Lower leg skin (tissue), 4 donors: ENCODE measurements around the gene ARHGEF4. TPM values are rescaled to one million over a fixed set of nuclear protein-coding genes. Genes with fewer than 3 reads are reported as not detected.
A peak's percentile ranks its signal among the peaks of the same experiment; 100 is the strongest.

Experiments
- DNase-seq, 2 donors: peaks; one replicate each; pipeline ENCODE4 v3.0.0-alpha.2; 2019; ENCODE audit warnings: low spot score in 2 of 2
- H3K4me3 ChIP-seq: fragments of 200-600 bp; sonication (generic); 2 replicates; pipeline ENCODE4 v1.5.1; 2017; ENCODE audit warnings: mild to moderate bottlenecking, low read depth; ENCODE audit not compliant: poor library complexity, severe bottlenecking
- POLR2A ChIP-seq, 2 donors: fragments of 450-650 bp; IDR thresholded peaks; one replicate each; pipeline ENCODE4 v1.6.1; 2016 to 2017; ENCODE audit warnings: antibody characterized with exemption in 2 of 2, mild to moderate bottlenecking in 1 of 2, moderate library complexity in 1 of 2
- WGBS, 2 donors: methylation state at CpG; one replicate each; pipeline ENCODE4 v1.1.5; 2018; 5-methylcytosine and 5-hydroxymethylcytosine counted together
- intact Hi-C: fragments of 100-400 bp; cut with DNase I; formaldehyde crosslinking; loops from one replicate; pipeline ENCODE4 v1.15.0; 2023; ENCODE audit warnings: low total_unique reads
- total RNA-seq, 4 donors: library from RNA; depleted of rRNA; stranded (reverse); fragments of >200 nt; gene quantifications; one replicate each; pipeline ENCODE4 v1.1.0, GENCODE V29; 2016
- TF ChIP-seq, protein P1 (sequence below), 3 donors: fragments of 450-650 bp; IDR thresholded peaks; one replicate each; pipeline ENCODE4 v1.5.1; 2016; ENCODE audit warnings: antibody characterized with exemption in 3 of 3, mild to moderate bottlenecking in 3 of 3, moderate library complexity in 2 of 3

The ARHGEF4 gene
- total RNA-seq, 4 donors from 2014 or later: 106 to 220 (median 120) TPM

DNA sequence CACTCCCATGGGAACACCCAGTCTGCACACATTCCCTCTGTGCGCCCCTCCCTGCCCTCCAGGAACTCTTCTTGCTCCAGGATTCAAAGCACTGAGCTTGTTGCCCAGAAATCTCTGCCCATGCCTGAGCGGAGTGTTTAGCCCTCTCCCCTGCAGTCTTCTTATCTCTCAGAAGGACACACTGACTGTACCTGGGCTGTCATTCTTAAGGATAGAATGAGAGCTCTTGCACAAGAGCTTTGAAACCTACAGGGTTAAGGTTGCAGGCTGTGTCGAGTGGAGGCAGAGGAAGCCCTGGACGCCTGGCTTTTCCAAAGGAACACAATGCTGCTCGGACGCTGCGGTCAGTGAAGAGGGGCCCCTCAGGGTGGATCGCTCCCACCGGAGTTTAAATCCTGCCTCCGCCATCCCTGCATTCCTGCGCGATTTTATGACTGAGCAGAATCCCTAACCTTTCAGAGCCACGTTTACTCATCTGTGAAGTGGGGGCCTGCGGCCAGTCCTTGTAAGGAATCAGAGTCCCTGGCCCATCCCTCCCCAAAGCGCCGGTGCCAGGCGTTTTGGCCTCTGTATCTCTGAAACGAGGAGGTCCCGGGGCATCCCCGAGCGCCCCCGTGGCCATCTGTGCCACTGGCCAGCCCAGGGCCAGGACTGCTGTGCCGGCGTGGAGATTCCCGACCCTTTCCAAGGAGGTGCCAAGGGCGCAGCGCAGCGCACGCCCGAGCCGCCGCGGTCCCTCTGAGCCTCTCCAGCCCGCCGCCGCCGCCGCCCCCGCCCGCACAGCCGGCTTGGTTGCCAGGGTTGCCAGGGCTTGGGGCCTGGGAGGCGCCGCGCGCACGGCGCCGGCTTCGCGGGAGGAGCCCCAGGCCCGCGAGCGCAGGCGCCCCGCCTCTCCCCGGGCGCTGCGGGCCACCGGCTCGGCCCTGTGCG is 197.7 kb downstream of the ARHGEF4 start:
- DNase-seq: peak in 1 of 2 donors; percentile 86
- TF ChIP-seq POLR2A (IDR thresholded peaks at IDR 0.05): no peak
- TF ChIP-seq, protein P1, sequence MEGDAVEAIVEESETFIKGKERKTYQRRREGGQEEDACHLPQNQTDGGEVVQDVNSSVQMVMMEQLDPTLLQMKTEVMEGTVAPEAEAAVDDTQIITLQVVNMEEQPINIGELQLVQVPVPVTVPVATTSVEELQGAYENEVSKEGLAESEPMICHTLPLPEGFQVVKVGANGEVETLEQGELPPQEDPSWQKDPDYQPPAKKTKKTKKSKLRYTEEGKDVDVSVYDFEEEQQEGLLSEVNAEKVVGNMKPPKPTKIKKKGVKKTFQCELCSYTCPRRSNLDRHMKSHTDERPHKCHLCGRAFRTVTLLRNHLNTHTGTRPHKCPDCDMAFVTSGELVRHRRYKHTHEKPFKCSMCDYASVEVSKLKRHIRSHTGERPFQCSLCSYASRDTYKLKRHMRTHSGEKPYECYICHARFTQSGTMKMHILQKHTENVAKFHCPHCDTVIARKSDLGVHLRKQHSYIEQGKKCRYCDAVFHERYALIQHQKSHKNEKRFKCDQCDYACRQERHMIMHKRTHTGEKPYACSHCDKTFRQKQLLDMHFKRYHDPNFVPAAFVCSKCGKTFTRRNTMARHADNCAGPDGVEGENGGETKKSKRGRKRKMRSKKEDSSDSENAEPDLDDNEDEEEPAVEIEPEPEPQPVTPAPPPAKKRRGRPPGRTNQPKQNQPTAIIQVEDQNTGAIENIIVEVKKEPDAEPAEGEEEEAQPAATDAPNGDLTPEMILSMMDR (IDR thresholded peaks at IDR 0.05): no peak
- no peak overlapping the region for H3K4me3 ChIP-seq
- intact Hi-C loops: no loop called here
- 2 to 3% methylated on average over 38 to 57 of the region's 61 CpGs for WGBS, 2 donors

DNA sequence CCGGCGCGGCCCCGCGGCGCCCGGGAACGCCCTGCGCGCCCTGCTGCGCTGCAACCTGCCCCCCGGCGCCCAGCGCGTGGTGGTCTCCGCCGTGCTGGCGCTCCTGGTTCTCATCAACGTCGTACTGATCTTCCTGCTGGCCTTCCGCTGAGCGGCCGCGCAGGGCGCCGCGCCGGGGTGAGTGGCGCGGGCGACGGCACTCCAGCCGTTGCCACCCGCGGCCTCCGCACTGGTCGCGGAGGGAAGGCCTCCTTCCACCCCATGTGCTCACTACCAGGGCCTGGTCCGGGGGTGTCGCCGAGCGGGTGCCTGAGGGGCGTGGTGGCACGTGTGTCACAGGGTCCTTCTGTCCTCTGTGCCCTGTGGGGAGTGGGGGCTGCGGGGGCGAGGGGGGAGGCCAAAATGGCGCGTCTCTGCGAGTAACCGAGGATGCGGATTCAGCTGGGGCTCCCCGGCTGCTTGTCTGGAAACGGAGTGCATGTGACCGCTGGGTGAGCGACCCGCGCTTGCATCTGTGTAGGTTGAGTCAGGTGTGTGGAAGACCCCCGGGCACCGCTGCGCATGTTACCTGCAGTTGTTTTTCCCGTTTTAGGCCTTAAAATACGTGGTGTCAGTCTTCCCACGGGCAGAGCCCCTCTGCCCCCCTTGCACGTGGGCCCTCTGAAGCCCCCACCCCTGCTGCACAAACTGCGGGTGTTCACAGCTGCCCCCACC is 198.6 kb downstream of the ARHGEF4 start:
- TF ChIP-seq, protein P1 (IDR thresholded peaks at IDR 0.05): no peak
- no peak for TF ChIP-seq POLR2A (IDR thresholded peaks at IDR 0.05)
- intact Hi-C loops: no loop called here
- H3K4me3 ChIP-seq: no peak overlapping the region
- DNase-seq: peak in 1 of 2 donors; percentile 82
- 4 to 8% methylated on average over 17 to 49 of the region's 65 CpGs for WGBS, 2 donors

DNA sequence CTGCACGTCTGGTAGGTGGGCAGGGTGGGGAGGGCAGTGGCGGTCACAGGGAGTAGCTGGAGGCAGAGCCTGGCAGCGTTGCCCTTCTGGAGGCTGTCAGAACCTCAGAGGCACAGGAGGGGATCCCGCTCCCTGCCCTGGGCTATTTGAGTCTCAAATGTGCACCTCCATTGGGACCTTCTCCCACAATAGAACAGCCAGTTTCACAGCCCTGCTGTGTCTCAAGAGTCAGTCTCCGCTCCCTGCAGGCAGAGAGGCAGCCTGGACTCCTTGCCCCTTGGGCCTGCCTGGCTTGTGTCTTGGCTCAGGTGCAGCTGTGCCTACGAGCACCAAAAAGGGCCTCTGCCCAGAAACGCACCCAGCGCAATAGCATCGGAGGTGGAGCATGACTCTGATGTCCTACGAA is 199.1 kb downstream of the ARHGEF4 start:
- DNase-seq: peak in 1 of 2 donors; percentile 81
- intact Hi-C loops: no loop called here
- H3K4me3 ChIP-seq: no peak overlapping the region
- 29 to 44% methylated on average over 9 to 10 of the region's 10 CpGs for whole genome bisulfite sequencing, 2 donors
- no peak for TF ChIP-seq POLR2A (IDR thresholded peaks at IDR 0.05)
- TF ChIP-seq, protein P1 (IDR thresholded peaks at IDR 0.05): no peak

DNA sequence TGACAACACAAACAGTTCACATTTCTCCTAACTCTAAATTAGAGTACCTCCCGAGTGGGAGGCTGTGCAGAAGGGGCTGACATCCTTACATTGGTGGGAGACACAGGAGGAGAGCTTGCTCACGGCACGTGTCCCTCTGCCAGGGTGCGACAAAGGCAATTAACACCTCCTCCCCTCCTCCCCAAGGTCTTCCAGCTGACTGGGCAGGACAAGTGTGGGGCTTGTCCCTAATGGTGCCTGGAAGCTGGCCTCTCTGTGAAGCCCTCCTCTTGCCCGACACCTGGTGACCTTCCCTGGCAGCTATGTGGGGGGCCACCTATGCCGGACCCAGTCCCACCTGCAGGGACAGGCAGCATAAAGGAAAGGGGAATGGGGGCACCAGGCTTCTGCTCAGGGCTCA is 199.6 kb downstream of the ARHGEF4 start:
- DNase-seq: peak; percentile 12 to 81
- intact Hi-C loops: no loop called here

DNA sequence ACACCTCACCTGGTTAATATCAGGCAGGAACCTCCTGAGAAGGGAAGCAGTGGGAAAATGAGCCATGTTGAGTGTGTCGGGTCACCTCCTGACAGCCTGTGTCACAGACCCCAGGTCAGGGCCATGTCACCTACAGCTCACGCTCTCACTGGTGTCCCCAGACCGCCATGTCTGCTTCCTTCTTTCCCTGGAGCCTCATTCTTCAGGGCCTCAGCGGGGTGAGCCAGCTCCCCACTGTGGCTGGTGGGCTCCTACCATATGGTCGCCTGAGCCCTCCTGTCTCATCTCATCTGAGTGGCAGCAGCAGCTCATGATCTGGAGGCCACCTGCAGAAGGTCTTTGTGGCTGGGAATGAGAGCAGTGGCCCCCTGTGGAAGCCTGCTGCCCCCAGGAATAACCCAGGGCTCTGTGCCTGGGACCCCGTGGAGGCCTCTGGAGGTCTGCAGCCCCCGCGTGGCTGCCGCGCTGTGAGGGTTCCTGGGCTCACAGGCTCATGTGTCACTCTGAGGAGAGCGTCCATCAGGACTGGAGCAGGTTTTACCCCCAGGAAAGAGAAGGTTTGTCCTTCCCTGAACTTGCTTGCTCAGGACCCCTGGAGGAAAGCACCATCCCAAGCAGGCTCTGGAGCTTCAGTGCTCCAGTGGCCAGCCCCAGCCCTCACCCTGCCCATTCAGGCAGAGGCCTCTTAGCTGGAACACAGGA is 200.1 kb downstream of the ARHGEF4 start:
- TF ChIP-seq, protein P1 (IDR thresholded peaks at IDR 0.05): no peak
- no peak for TF ChIP-seq POLR2A (IDR thresholded peaks at IDR 0.05)
- 83 to 92% methylated on average over 11 of the region's 11 CpGs for WGBS, 2 donors
- intact Hi-C loops: no loop called here
- H3K4me3 ChIP-seq: no peak overlapping the region
- peak; percentile 11 to 80 for DNase-seq

More for the DNA sequence above, 199.6 kb downstream of the ARHGEF4 start:
- WGBS, 2 donors: 54 to 56% methylated on average over 6 of the region's 6 CpGs
- no peak overlapping the region for H3K4me3 ChIP-seq
- TF ChIP-seq, protein P1 (IDR thresholded peaks at IDR 0.05): no peak
- no peak for TF ChIP-seq POLR2A (IDR thresholded peaks at IDR 0.05)
